Stimulated activated CD4-positive, alpha-beta T cell treated with anti-CD3 and anti-CD28 coated beads, Interleukin-4, amount 100 ng/mL, for 4 hours (primary cell): ENCODE measurements around the gene BSN.
A peak's percentile ranks its signal among the peaks of the same experiment; 100 is the strongest.

Experiments
- DNase-seq, 2 experiments: peaks; one replicate each; pipeline ENCODE4 v3.0.0-alpha.2; 2020

Gene BSN

DNA sequence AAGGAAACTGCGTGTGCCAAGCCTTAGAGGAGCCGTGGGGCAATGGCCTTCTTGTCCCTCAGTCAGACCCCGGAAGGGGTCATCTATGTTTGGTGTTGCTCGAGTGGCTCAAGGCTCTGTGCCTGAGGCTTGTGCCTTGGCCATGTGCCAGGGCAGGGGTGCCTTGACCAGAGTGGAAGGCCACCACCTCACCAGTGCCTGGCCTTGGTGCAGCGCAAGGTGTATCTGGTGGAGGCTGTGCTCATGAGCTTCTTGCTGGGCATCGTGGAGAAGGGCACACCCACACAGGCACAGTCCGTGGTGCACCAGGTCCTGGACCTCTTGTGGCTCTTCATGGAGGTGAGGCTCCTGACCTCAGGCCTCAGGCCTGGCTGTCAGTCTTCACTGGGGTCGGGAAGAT is 145.7 kb downstream of the BSN start:
- no peak for DNase-seq

DNA sequence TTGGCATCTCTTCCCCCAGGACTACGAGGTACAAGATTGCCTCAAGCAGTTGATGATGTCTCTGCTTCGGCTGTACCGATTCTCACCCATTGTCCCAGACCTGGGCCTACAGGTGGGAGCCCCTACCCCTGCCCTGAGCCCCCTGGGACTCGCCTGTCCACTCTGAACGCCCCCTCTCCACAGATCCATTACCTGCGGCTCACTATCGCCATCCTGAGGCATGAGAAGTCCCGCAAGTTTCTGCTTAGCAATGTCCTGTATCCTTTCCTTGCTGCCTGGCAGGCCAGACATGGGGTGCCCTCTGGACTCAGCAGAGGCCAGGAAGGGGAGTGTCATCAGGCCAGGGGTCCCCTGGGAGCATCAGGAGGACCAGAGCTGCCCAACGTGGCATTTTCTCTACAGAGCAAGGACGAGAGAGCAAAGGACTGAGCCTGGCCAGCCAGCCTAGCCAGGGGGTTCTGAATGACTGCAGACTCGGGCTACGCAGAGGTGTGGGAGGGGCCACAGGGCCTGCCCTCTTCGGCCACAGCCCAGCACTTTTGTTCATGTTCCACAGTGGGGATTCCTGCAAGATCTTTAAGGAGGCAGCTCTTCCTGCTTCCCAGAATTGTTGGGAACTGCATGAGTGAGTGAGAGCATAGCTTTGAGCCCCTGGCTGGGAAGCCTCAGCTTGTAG is 146.3 kb downstream of the BSN start:
- DNase-seq = no peak

DNA sequence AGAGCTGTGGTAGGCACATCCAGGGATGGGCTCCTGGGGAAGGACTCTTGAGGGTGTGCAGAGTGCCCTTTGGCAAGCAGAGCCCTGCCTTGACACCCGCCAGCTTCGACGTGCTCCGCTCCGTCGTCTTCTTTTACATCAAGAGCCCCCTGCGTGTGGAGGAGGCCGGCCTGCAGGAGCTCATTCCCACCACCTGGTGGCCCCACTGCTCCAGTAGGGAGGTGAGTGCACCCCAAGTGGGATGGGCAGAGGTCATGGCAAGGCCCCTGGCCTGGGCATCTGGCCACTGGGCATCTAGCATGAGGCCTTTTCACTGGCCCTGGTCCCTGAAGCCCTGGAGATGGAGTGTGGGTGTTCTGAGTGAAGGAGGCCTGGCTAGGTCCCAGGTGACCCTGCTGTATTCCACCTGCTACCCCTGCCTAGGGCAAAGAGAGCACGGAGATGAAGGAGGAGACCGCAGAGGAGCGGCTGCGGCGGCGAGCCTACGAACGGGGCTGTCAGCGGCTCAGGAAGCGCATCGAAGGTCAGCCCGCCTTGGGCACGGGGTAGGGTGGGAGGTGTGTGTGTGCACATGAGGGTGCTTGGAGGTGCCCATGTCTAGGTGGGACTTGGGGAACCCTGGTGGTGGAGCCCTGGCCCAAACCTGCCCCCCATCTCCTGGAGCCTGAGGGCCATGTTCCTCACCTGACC is 147.3 kb downstream of the BSN start:
- DNase-seq = no peak

DNA sequence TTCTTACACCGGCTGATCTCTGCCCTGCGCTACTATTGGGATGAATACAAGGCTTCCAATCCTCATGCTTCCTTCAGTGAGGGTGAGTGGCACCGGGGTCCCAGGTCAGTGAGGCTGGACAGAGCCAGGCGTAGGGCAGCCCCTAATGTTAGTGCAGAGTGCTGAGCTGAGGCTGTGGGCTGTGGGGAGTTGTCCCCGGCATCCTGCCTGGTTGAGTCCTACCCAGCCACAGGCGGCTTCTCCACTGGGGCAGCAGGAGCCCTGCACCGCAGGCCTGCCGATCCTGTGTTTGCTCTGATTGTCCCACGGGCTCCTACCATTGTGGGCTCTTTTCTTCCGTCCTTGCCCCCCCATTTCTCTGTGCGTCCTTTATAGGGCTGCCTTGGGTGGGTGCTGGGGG is 148.4 kb downstream of the BSN start:
- DNase-seq = no peak

DNA sequence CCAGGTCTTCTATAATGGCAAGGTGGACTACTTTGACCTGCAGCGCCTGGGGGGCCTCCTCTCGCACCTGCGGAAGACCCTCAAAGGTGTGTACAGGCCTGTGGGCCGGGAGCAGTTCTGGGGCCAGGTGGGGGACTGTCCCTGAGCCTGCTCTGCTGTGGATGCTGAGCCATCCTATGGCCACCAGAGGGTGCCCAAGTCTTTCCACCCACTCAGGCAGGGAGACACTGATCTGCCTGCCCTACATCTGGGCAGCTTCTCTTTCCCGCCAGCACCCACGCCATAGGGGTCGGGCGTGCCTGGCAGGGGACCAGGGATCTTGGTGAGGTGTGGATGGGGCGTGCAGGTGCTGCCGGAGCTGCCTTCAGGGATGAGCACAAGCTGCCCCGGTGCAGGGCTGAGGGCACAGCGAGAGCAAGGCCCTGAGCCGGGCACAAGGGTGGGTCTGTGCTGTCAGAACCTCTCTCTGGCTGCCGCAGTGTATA is 149.2 kb downstream of the BSN start:
- peak; percentile 50 to 59 for DNase-seq

DNA sequence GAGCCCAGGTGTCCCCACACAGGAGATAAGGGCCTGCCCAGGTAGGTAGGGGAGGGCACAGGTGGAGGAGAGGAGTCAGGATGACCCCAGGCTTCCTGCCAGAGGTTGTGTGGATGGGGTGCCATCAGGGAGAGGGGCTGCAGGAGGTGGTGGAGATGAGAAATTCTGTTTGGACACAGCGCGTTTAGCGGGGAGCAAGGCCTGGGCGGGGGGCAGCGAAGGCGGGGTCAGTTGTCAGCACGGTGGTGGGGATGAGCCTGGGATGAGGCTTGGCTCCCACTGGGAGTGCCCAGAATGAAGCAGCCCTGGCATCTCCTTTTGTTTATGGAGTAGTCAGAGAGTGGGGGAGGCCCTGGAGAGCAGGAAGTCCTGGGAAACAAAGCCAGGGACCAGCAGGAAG is 149.7 kb downstream of the BSN start:
- no peak for DNase-seq

DNA sequence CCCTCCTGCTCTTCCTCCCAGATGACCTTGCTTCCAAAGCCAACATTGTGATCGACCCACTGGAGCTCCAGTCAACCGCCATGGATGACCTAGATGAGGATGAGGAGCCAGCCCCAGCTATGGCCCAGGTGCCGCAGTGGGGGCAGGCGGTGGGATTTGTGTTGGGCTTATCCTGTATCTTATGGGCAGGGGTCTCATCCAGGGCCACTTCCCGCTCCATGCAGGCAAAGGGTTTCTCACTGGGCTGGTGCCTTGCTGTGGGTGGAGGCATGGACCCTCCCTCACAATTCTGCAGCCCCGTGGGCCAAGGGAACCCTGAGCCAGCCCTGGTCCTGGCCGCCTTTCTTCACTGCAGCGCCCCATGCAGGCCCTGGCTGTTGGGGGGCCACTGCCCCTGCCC is 150.4 kb downstream of the BSN start:
- no peak for DNase-seq

DNA sequence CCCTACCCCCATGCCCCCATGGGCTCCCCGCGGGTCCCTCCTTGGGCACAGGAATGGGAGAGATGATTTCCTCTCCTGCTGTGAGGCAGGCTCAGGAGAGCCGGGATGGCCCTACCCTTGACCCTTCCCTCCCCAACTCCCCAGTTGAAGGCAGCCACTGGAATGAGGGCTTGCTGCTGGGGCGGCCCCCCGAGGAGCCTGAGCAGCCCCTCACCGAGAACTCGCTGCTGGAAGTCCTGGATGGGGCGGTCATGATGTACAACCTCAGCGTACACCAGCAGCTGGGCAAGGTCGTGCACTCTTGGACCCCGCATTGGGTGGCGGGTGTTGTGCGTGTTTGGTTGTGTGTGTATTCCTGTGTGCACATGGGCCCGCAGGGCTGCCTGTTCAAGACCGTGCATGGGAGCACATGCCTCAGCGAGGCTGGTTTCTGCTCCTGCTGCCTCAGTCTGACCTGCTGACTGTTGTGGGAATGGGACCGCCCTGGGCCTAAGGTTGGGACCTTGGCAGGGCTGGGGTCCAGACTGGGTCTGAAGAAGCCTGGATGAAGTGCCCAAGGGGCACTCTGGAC is 151.2 kb downstream of the BSN start:
- DNase-seq = no peak

DNA sequence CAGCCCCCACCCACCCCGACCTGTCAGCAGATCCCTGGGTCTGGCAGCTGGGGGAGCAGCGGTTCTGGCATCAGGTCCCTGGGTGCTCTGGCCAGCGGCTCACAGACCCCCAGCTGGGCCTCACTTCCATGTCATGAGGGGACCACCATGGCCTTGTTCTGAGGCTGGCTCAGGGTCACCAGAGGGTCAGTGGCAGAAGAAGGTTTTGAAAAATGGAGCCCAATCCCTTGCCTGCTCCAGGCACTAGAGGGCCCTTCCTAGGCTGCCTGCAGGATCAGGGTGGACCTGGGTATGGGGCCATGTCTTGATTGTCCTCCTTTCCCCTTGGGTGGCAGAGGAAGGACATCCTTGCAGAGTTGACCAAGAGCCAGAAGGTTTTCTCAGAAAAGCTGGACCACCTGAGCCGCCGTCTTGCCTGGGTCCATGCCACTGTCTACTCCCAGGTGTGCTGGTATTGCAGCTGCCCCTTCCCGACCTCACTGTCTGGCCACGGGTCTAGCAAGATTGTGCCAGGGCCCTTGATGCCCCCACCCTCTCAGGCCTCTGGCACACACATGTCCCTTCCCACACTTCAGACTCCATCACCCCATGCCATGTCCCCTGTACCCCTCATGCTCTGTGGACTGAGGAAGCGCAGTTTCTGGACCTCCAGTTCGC is 152.3 kb downstream of the BSN start:
- DNase-seq = no peak

DNA sequence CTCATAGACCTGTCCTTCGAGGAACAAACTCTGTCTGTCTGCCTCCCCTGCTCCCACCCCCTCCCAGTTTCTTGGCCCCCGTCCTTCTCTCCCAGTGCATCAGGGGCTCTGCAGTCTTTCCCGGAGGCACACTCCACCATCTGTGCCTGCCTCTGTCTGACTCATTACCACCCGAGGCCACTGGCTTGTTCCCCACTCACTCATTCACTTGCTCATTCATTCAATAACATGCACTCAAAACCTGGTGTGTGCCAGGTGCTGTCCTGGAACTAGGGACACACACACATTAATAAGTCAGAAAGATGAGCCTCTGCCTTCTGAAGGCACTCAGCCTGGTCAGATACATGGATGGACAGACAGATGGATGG is 152.8 kb downstream of the BSN start:
- no peak for DNase-seq

DNA sequence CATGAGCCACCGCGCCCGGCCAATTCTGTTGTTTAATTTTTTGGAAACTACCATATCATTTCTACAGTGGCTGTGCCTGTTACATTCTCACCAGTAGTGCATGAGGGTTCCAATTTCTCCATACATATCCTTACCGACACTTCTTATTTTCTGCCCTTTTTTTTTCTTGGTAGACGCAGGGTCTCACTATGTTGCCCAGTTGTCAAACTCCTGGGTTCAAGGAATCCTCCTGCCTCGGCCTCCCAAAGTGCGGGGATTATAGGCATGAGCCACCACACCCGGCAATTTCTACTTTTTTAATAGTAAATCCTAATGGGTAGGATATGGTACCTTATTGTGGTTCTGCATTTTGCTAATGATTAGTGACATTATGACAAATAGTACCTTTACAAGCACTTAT is 155.6 kb downstream of the BSN start:
- no peak for DNase-seq

DNA sequence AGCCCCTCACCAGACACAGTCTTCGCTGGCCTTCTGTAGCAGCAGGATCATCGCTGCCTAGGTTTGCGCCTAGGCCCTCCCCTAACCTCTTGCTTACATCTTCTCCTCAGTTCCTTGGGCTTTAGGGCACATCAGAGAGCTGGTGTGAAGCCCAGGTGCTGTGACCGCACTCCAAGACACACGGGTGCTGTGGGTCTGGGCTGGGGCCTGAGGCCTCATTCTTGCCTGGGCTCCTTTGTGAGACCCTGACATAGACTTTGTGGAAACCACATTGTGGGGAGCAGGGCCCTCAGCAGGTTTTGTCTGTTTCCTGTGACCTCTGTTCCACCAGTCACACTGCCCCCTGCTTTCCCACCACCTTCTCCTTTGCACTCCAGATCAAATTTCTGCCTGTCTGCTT is 157.2 kb downstream of the BSN start:
- DNase-seq = no peak

DNA sequence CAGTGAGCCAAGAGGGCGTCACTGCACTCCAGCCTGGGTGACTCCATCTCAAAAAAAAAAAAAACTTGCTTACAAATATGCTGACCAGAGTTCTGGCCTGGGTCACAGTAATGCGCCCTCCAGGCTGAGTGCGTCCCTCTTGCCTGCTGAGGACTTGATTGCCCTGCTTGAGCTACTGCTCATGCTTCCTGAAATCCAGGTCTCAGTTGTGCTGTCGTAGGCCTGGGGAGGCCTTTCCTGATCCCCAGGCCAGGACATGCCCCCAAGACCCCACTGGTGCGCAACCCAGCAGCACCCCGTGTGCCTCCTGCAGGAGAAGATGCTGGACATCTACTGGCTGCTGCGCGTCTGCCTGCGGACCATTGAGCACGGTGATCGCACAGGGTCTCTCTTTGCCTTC is 157.9 kb downstream of the BSN start:
- no peak for DNase-seq

DNA sequence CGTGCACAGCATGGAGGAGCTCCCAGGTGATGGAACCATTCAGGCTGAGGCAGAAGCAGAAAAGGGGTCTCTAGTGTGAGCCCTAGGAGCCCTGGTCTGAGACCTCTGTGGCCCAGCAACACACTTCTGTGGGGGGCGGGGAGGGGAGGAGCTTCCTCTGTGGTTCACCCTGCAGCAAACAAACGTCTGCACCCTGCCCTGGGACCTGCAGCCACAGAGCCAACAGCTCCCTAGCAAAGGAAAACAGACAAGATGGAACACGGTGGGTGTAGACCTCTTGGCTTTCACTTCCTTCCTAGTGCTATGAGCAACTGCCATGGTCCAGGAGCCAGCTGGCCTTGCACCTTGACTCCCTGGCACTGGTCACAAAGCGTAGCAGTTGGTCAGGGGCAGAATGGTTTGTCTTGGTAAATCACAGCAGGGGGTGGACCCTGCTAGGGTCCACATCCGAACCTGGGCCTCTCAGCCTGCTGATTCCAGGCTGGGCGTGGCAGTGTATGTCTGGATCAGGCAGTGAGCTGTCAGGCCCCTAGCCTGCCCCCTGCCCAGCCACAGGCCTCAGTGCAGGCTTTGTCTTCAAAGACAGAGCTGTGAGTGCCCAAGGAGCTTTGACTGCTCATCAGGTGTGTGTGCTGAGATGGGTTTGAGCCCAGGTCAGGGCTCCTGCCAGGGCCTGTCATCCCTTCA is 158.5 kb downstream of the BSN start:
- no peak for DNase-seq

DNA sequence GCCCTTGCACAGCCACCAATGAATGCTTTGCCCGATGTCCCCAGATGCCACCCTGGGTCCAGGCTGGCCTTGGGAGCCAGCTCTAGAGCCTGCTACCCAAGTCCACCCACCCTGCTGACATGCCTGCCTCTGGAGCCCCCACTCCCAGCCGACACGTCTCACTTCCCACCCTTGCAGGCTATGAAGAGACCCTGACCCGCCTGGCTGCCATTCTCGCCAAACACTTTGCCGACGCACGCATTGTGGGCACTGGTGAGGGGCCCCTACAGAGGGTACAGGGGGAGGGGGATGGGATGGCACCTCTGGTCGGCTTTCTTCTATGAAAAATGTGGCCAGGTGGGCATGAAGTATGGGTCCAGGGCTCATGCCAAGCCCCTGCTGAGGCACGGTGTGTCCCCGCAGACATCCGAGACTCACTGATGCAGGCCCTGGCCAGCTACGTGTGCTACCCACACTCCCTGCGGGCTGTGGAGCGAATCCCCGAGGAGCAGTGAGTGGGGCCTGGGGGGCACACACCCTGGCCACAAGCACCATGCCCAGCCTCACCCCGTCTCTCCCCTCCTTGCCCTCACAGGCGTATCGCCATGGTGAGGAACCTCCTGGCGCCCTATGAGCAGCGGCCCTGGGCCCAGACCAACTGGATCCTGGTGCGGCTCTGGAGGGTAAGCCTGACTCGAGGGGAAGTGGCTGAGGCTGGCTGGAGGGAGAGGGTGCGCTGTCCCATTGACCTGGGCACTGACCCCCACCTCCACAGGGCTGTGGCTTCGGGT is 159.2 kb downstream of the BSN start:
- no peak for DNase-seq

DNA sequence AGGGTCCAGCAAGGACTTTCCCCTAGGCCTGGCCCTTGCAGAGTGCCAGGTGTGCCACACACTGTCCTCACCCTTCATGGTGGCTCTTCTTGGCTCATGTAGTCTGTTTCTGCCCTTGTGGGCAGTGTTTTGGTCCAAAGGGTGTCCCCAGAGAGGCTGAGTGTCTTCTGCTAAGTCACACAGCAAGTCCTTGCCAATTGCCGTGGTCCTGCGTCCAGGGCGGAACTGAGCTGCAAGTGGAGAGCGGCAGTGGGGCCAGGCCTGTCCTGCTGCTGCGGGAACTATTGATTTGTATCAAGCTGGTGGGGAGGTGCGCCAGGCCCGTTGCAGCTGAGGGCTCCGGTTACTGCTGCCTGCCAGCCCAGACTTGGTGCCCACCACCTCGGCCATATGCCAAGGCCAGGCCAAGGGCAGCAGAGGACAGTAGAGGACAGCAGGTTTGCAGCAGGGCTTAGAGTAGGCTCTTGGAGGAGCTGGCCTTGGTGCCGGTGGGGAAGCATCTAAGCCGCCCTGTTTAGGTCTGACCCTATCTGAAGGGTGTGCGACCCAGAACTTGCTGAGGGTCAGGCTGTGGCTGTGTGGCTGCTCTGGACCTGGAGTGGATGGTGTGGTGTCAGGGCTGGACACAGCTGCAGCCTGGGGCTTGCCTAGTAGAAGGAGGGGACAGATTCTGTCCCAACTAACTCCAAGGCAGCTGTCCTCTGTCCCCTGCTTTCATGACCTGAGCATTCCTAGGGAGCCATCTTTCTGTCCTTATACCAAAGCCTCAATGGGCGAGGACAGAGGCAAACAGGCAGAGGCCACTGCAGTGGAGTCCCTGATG is 160.7 kb downstream of the BSN start:
- DNase-seq = no peak

DNA sequence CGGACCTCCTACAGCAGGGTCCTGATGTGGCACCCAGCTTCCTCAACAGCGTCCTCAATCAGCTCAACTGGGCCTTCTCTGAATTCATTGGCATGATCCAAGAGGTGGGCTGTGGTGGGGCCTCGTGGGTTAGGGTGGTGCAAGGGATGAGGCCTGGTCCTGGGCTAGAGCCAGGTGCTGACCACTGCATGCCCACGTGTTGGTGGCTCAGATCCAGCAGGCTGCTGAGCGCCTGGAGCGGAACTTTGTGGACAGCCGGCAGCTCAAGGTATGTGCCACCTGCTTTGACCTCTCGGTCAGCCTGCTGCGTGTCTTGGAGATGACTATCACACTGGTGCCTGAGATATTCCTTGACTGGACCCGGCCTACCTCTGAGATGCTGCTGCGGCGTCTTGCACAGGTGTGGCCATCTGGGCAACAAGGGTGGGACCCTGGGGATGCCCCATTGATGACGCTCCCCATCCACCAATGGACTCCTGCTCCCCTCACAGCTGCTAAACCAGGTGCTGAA is 161.4 kb downstream of the BSN start:
- no peak for DNase-seq

DNA sequence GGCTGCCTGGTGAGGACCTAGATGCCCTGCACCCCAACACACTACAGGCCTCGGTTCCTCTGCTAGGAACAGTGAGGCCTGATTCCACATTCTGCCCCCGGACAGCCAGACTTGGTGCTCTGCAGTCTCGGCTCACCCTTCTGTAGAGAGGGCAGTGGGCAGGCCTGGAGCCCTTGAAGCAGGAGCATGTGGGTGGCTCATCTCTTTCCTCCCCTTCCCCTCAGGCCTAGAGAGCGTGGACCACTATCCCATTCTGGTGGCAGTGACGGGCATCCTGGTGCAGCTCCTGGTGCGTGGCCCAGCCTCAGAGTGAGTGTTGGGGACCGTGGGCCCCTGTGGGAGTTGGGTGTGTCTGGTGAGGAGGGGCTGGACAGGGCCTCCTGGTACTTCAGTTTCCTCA is 161.9 kb downstream of the BSN start:
- no peak for DNase-seq

DNA sequence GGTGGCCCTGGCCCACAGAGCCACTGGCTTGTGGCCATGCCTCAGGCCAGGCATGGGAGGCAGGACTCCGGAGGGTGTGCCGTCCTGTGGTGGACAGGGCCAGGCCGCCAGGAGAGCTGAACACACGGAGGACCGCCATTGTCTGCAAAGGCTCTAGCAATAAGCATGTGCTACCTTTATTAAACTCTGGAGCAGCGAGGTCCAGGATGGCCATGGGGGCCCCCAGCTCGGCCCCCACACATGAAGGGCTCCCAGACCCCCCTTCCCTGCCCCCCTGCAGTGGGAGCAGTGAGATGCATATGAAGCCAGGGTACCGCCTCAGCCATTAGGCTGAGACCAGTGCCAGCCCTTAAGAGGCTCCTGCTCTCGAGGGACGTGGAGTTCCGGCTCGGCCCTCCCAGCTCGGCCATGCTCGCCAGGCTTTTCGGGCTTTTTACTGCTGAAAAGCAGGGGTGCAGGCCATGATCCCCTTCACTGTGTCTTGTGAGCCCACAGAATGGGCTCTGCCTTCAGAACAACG is 162.5 kb downstream of the BSN start:
- no peak for DNase-seq

DNA sequence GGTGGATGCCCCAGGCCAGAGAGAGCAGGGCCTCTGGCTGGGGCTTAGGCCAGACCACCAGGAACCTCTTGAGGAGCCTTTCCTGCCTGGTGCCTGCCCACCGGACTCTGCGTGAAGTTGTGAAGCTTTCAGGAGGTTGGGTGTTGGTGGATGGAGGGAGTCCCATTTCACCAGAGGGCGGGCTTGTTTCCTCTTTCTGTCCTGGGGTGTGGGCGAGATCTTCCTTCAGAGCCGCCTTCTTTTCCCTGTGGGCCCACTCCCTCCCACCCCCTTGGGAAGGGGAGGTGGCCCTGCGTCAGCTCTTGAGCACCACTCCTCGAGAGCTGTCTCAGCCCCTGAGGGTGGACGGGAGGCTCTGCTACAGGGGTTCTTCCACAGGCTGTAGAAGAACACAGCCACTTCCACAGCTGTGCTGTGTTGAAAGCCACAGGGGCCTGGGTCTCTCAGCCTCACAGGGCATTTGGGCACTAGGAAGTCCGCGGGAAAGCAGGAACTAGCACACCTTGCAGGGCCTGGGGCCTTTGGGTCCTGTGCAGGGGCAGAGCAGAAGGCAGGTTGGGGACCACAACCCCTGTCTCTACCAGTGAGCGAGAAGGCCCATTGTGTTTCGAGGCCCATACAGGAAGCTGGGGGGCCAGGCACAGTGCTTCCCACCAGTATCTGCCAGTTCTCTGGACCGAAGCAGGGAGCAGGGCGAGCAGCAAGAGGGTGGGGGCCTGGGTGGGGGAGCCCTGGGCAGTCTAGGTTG is 163.1 kb downstream of the BSN start:
- DNase-seq = no peak
